SK-N-SH (cell line): ENCODE measurements around the gene FYCO1.

ENCODE experiments used
- CTCF ChIP-seq: fragments of 200-600 bp; sonication (generic); IDR thresholded peaks from 2 replicates; pipeline ENCODE4 v1.6.1; 2017; ENCODE audit warnings: antibody characterized with exemption, mild to moderate bottlenecking, moderate library complexity
- EZH2phosphoT487 ChIP-seq: fragments of 200-600 bp; sonication (generic); IDR thresholded peaks from 2 replicates; pipeline ENCODE4 v1.6.1; 2017; ENCODE audit warnings: low read depth, mixed run types, mild to moderate bottlenecking, antibody characterized with exemption, moderate library complexity, borderline replicate concordance
- MAX ChIP-seq: IDR thresholded peaks from 2 replicates; pipeline ENCODE4 v1.4.0; 2012; ENCODE audit warnings: low read depth
- RAD21 ChIP-seq: IDR thresholded peaks from 2 replicates; pipeline ENCODE4 v1.6.1; 2012; ENCODE audit warnings: mild to moderate bottlenecking, low read length
- RFX5 ChIP-seq: IDR thresholded peaks from 2 replicates; pipeline ENCODE4 v1.6.1; 2012; ENCODE audit warnings: mild to moderate bottlenecking, improper control_type of control experiment, low read length

GRCh38 chr3:45937206-45938042 lies 58.2 kb downstream of the FYCO1 start:
- no peak for TF ChIP-seq EZH2phosphoT487
- no peak for TF ChIP-seq RFX5
- no peak for TF ChIP-seq RAD21
- TF ChIP-seq CTCF: no peak
- TF ChIP-seq MAX: no peak
